Esophagus squamous epithelium (tissue), 5 donors: ENCODE measurements around the gene INSR. TPM values are rescaled to one million over a fixed set of nuclear protein-coding genes. Genes with fewer than 3 reads are reported as not detected.

Source experiments
- DNase-seq: peaks from one replicate; lab custom pipeline; 2025; lab: John Stamatoyannopoulos, UW
- H3K27ac ChIP-seq, 4 donors: fragments of 200-600 bp; sonication (generic); one replicate each; pipeline ENCODE4 v1.5.1; 2016 to 2019; ENCODE audit warnings: mild to moderate bottlenecking in 1 of 4
- H3K27me3 ChIP-seq, 4 donors: fragments of 200-600 bp; sonication (generic); 1 replicate in 3 of 4; 2 replicates in 1 of 4; pipeline versions ENCODE4 v1.5.1 to v1.6.0; 2017 to 2021; ENCODE audit warnings: antibody characterized with exemption in 1 of 4
- H3K36me3 ChIP-seq, 3 donors: fragments of 200-600 bp; sonication (generic); one replicate each; pipeline ENCODE4 v1.5.1; 2016 to 2019
- H3K4me1 ChIP-seq, 3 donors: fragments of 200-600 bp; sonication (generic); one replicate each; pipeline ENCODE4 v1.5.1; 2017 to 2019
- H3K4me3 ChIP-seq, 4 donors: fragments of 200-600 bp; sonication (generic); 1 replicate in 3 of 4; 2 replicates in 1 of 4; pipeline ENCODE4 v1.5.1; 2016 to 2019; ENCODE audit warnings: mild to moderate bottlenecking in 2 of 4, moderate library complexity in 1 of 4
- H3K9me3 ChIP-seq, 3 donors: fragments of 200-600 bp; sonication (generic); one replicate each; pipeline ENCODE4 v1.5.1; 2016 to 2019
- CTCF ChIP-seq, 6 experiments: fragments of 450-650 bp in 4 of 6; fragments of 200-600 bp in 2 of 6; sonication (generic) in 2 of 6; IDR thresholded peaks; one replicate each; pipeline ENCODE4 v1.5.1; 2016 to 2019; ENCODE audit warnings: antibody characterized with exemption in 6 of 6, mild to moderate bottlenecking in 4 of 6, moderate library complexity in 4 of 6
- POLR2A ChIP-seq, 4 donors: fragments of 450-650 bp; IDR thresholded peaks; one replicate each; pipeline ENCODE4 v1.6.1; 2017; ENCODE audit warnings: antibody characterized with exemption in 4 of 4, mild to moderate bottlenecking in 4 of 4, moderate library complexity in 3 of 4
- WGBS, 2 donors: methylation state at CpG; one replicate each; pipeline ENCODE4 v1.1.5; 2018; 5-methylcytosine and 5-hydroxymethylcytosine counted together
- intact Hi-C: fragments of 100-400 bp; cut with DNase I; formaldehyde crosslinking; loops from one replicate; pipeline ENCODE4 v1.15.0; 2022
- total RNA-seq, 4 donors: library from RNA; depleted of rRNA; stranded (reverse); fragments of >200 nt; gene quantifications; one replicate each; pipeline ENCODE4 v1.1.0, GENCODE V29; 2016
- donor health status: DM: yes; HTN: yes; CAD: no.

Gene INSR
- total RNA-seq, 4 donors from 2014 or later, result 4.9 to 33.4 (median 10.8) TPM

GRCh38 chr19:7074705-7075282, 219.4 kb downstream of the INSR start:
- TF ChIP-seq POLR2A (IDR thresholded peaks at IDR 0.05), result no peak
- TF ChIP-seq CTCF (IDR thresholded peaks at IDR 0.05), result no peak
- H3K36me3 ChIP-seq, result peaks cover 46 to 93% (median 72%) of the 10 kb centered on the region in 3 donors
- intact Hi-C loops, result no loop called here
- 95 to 100% methylated on average over 6 to 8 of the region's 29 CpGs for WGBS, 2 donors
- no peaks in the 10 kb centered on the region for H3K27me3 ChIP-seq
- H3K27ac ChIP-seq, result no peak overlapping the region
- H3K4me3 ChIP-seq, result no peak overlapping the region
- DNase-seq, result no peak
- H3K4me1 ChIP-seq, result peaks cover 6 to 14% (median 7%) of the 10 kb centered on the region in 3 donors
- peaks cover 0 to 52% (median 38%) of the 10 kb centered on the region in 3 donors for H3K9me3 ChIP-seq

GRCh38 chr19:7072541-7072940, 221.7 kb downstream of the INSR start:
- no peak overlapping the region for H3K27ac ChIP-seq
- TF ChIP-seq CTCF (IDR thresholded peaks at IDR 0.05), result no peak
- no peak for TF ChIP-seq POLR2A (IDR thresholded peaks at IDR 0.05)
- peaks cover 0 to 30% (median 16%) of the 10 kb centered on the region in 3 donors for H3K9me3 ChIP-seq
- WGBS, 2 donors, result 95 to 96% methylated on average over 6 of the region's 6 CpGs
- H3K27me3 ChIP-seq, result no peaks in the 10 kb centered on the region
- H3K4me1 ChIP-seq, result peaks cover 6 to 15% (median 7%) of the 10 kb centered on the region in 3 donors
- H3K4me3 ChIP-seq, result no peak overlapping the region
- DNase-seq, result no peak
- intact Hi-C loops, result no loop called here
- peaks cover 28 to 71% (median 50%) of the 10 kb centered on the region in 3 donors for H3K36me3 ChIP-seq

GRCh38 chr19:7069904-7070226, 224.3 kb downstream of the INSR start:
- H3K9me3 ChIP-seq, result peaks cover 0 to 3% (median 0%) of the 10 kb centered on the region in 3 donors
- 0% methylated on average over 4 of the region's 12 CpGs for WGBS, 2 donors
- H3K27ac ChIP-seq, result peak overlapping the region; percentile 84 to 90 (median 87)
- intact Hi-C loops, result no loop called here
- no peak for DNase-seq
- TF ChIP-seq CTCF (IDR thresholded peaks at IDR 0.05) (peak in 1 of 6 experiments; percentile 1), POLR2A (IDR thresholded peaks at IDR 0.05) (no peak)
- H3K4me1 ChIP-seq, result peaks cover 6 to 15% (median 7%) of the 10 kb centered on the region in 3 donors
- H3K36me3 ChIP-seq, result peaks cover 3 to 44% (median 24%) of the 10 kb centered on the region in 3 donors
- H3K27me3 ChIP-seq, result no peaks in the 10 kb centered on the region
- peak overlapping the region; percentile 80 to 98 (median 88) for H3K4me3 ChIP-seq

DNA sequence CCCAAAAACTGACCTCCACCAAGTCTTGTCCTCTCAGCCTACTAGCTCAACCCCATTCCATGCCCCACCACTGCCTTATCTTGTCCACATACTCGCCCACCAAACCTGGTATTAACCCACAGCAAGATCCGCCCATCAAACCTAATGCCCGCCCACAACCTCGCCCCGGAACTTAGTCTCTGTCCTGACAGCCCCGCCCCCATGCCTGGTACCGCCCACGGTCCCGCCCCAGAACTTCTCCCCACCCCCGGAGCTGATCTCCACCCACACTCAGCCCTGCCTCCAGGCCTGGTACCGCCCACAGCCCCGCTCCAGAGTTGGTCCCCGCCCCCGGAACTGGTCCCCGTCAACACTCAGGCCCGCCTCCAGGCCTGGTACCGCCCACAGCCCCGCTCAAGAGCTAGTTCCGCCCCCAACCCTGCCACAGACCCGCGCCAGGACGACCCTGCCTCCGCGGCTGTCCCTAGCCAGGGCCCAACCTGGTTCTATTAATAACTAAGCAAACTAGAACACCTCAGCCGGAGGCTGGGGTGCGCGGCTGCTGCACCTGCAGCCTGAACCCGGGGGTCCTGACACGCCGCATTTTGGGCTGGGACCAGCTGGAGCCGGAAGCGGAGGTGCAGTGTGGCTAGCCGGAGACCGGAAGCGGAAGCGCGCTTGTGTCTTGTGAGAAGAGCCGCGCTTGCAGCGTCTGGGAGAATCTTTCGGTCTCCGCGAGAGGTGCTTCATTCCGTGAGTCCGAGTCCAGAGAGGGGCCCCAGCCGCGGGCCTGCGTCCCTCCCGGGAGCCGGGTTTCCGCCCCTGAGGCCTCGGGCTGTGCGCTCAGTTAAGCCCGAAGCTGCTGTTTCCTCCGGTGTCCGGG, 224.9 kb downstream of the INSR start, which contains the start of gene ZNF557:
Gene ZNF557, plus strand, starts transcription at position 662 of the 862 bp plus-strand sequence. CDS start 5,372 bp downstream, outside the sequence.
- Histone ChIP-seq H3K27me3 (no peaks in the 10 kb centered on the region), H3K4me1 (peaks cover 6 to 15% (median 7%) of the 10 kb centered on the region in 3 donors), H3K4me3 (peak within 1 kb of the TSS; percentile 80 to 98 (median 88)), H3K9me3 (no peaks in the 10 kb centered on the region), H3K27ac (peak within 1 kb of the TSS; percentile 84 to 90 (median 87)), H3K36me3 (peaks cover 0 to 38% (median 20%) of the 10 kb centered on the region in 3 donors)
- peak; percentile 97 for DNase-seq
- intact Hi-C loops, result no loop called here
- 1 to 8% methylated on average over 7 to 13 of the region's 56 CpGs for WGBS, 2 donors
- TF ChIP-seq POLR2A (IDR thresholded peaks at IDR 0.05) (peak in 3 of 4 donors; percentile 10 to 66 (median 38)), CTCF (IDR thresholded peaks at IDR 0.05) (peak in 2 of 6 experiments; percentile 2 to 11)
